GM23338 (cell line): ENCODE data around the gene JAG2. TPM values are rescaled to one million over a fixed set of nuclear protein-coding genes. Genes with fewer than 3 reads are reported as not detected.

Experiments
- ATAC-seq: fragments of 200-7000 bp; cut with Tn5 transposase; 3 replicates; pipeline ENCODE4 v1.9.1; 2020
- DNase-seq: peaks from one replicate; pipeline ENCODE4 v3.0.0-alpha.2; 2015; ENCODE audit warnings: low spot score
- H2AFZ ChIP-seq: fragments of 200-600 bp; sonication (generic); 2 replicates; pipeline ENCODE4 v1.8.0; 2016; ENCODE audit warnings: antibody characterized with exemption, mild to moderate bottlenecking, moderate library complexity
- H3F3A ChIP-seq: fragments of 200-600 bp; sonication (generic); replicated peaks from 2 replicates; pipeline ENCODE4 v1.8.0; 2017; ENCODE audit warnings: antibody characterized with exemption, mixed run types, low read depth
- H3K27ac ChIP-seq: fragments of 200-600 bp; sonication (generic); 2 replicates; pipeline ENCODE4 v1.6.1; 2016; ENCODE audit warnings: low read depth
- H3K27me3 ChIP-seq: fragments of 200-600 bp; sonication (generic); 2 replicates; pipeline ENCODE4 v1.8.0; 2016; ENCODE audit warnings: mild to moderate bottlenecking, mixed run types, moderate library complexity; ENCODE audit not compliant: insufficient read depth
- H3K36me3 ChIP-seq: fragments of 200-600 bp; sonication (generic); 2 replicates; pipeline ENCODE4 v1.8.0; 2016; ENCODE audit warnings: mild to moderate bottlenecking; ENCODE audit not compliant: insufficient read depth
- H3K4me1 ChIP-seq: fragments of 200-600 bp; sonication (generic); 2 replicates; pipeline ENCODE4 v1.8.0; 2016; ENCODE audit warnings: mild to moderate bottlenecking, moderate library complexity; ENCODE audit not compliant: insufficient read depth
- H3K4me2 ChIP-seq: fragments of 200-600 bp; sonication (generic); 2 replicates; pipeline ENCODE4 v1.7.1; 2017; ENCODE audit warnings: mixed run types
- H3K4me3 ChIP-seq: fragments of 200-600 bp; sonication (generic); 2 replicates; pipeline ENCODE4 v1.6.1; 2016; ENCODE audit warnings: mixed run types
- H3K79me2 ChIP-seq: fragments of 200-600 bp; sonication (generic); replicated peaks from 2 replicates; pipeline ENCODE4 v1.8.0; 2017; ENCODE audit warnings: mild to moderate bottlenecking; ENCODE audit not compliant: insufficient read depth
- H3K9me2 ChIP-seq: fragments of 200-600 bp; sonication (generic); 2 replicates; pipeline ENCODE4 v1.8.0; 2017; ENCODE audit not compliant: insufficient read depth
- H4K20me1 ChIP-seq: fragments of 200-600 bp; sonication (generic); replicated peaks from 2 replicates; pipeline ENCODE4 v1.8.0; 2017; ENCODE audit warnings: mild to moderate bottlenecking; ENCODE audit not compliant: insufficient read depth
- H3K27ac Mint-ChIP-seq: 2 replicates; pipeline ENCODE4 v1.8.0; 2020; ENCODE audit warnings: inconsistent platforms, mild to moderate bottlenecking, moderate library complexity, mixed read lengths
- H3K27me3 Mint-ChIP-seq: 3 replicates; pipeline ENCODE4 v1.8.0; 2022; ENCODE audit warnings: low read depth, mild to moderate bottlenecking, moderate library complexity, mixed read lengths, inconsistent platforms; ENCODE audit not compliant: insufficient read depth, poor library complexity
- H3K36me3 Mint-ChIP-seq: 3 replicates; pipeline ENCODE4 v1.8.0; 2021; ENCODE audit warnings: low read depth, mild to moderate bottlenecking, inconsistent platforms, moderate library complexity, mixed read lengths
- H3K4me1 Mint-ChIP-seq: 3 replicates; pipeline ENCODE4 v1.8.0; 2020; ENCODE audit warnings: mild to moderate bottlenecking, inconsistent platforms, mixed read lengths
- H3K4me3 Mint-ChIP-seq: 3 replicates; pipeline ENCODE4 v1.8.0; 2021; ENCODE audit warnings: moderate library complexity, mild to moderate bottlenecking, inconsistent platforms, mixed read lengths
- H3K9me3 Mint-ChIP-seq: 3 replicates; pipeline ENCODE4 v1.8.0; 2020; ENCODE audit warnings: moderate library complexity, mild to moderate bottlenecking, inconsistent platforms, mixed read lengths
- CTCF ChIP-seq, 2 experiments: fragments of 200-600 bp in 1 of 2; sonication (generic) in 1 of 2; conservative IDR thresholded peaks; 2 replicates each; pipeline versions ENCODE4 v1.5.1 to v1.6.1; 2016 to 2017; ENCODE audit warnings: antibody characterized with exemption in 2 of 2, low read depth in 2 of 2, mild to moderate bottlenecking in 2 of 2, moderate library complexity in 1 of 2
- EZH2 ChIP-seq: fragments of 200-600 bp; sonication (generic); IDR thresholded peaks from one replicate; pipeline ENCODE4 v1.8.0; 2017; ENCODE audit warnings: antibody characterized with exemption, mild to moderate bottlenecking, low read depth; ENCODE audit not compliant: unreplicated experiment
- EZH2phosphoT487 ChIP-seq: fragments of 200-600 bp; sonication (generic); IDR thresholded peaks from one replicate; pipeline ENCODE4 v1.8.1; 2018; ENCODE audit warnings: antibody characterized with exemption; ENCODE audit not compliant: unreplicated experiment
- JUNB ChIP-seq: IDR thresholded peaks from one replicate; pipeline ENCODE4 v1.6.1; 2016; ENCODE audit warnings: antibody characterized with exemption; ENCODE audit not compliant: unreplicated experiment
- NANOG ChIP-seq: IDR thresholded peaks from 2 replicates; pipeline ENCODE4 v1.6.1; 2016; ENCODE audit warnings: antibody characterized with exemption, borderline replicate concordance
- POLR2AphosphoS5 ChIP-seq: IDR thresholded peaks from 2 replicates; pipeline ENCODE4 v1.6.1; 2016; ENCODE audit warnings: antibody characterized with exemption, low read depth
- ZNF331 ChIP-seq: fragments of 250-450 bp; sonication (Bioruptor Pico); IDR thresholded peaks from 2 replicates; pipeline ENCODE4 v1.5.0; 2020; ENCODE audit warnings: low read depth, mild to moderate bottlenecking, moderate library complexity
- polyA plus RNA-seq: library from polyadenylated mRNA; unstranded; fragments of >200 nt; fragmentation: Nextera tagmentation; extraction: Ambion mirVana; gene quantifications from 2 replicates; pipeline ENCODE4 v1.2.1, GENCODE V29; 2016
- total RNA-seq: library from RNA; depleted of rRNA; stranded (reverse); fragments of >200 nt; shearing (Covaris generic); gene quantifications from 2 replicates; pipeline ENCODE4 v1.2.3, GENCODE V29; 2014
- TF ChIP-seq, protein P1 (sequence below): fragments of 250-450 bp; sonication (Bioruptor Pico); IDR thresholded peaks from 2 replicates; pipeline ENCODE4 v1.5.0; 2020; ENCODE audit warnings: mild to moderate bottlenecking, moderate library complexity
- TF ChIP-seq, protein P2 (sequence below): IDR thresholded peaks from one replicate; pipeline ENCODE4 v1.6.1; 2018; ENCODE audit warnings: antibody characterized with exemption; ENCODE audit not compliant: unreplicated experiment

Gene JAG2
- total and polyA plus RNA-seq, 2 experiments from 2014 or later = 1.9 to 10.3 TPM

GRCh38 chr14:105184461-105184860 lies 15.9 kb upstream of the JAG2 start:
- Mint-ChIP-seq H3K27me3 (peaks cover 26% of the 10 kb centered on the region), H3K4me3 (no peak overlapping the region)
- H3K79me2 ChIP-seq = no peaks in the 10 kb centered on the region

GRCh38 chr14:105182296-105183020 lies 13.9 kb upstream of the JAG2 start:
- Histone ChIP-seq H3K4me1 (no peaks in the 10 kb centered on the region; the same call in 1 of the 2 replicates), H3K4me2 (no peak overlapping the region), H3K27me3 (peaks cover 13% of the 10 kb centered on the region; the same call in 1 of the 2 replicates), H3F3A (no peaks in the 10 kb centered on the region), H3K4me3 (no peak overlapping the region), H2AFZ (no peak overlapping the region), H3K79me2 (no peaks in the 10 kb centered on the region), H3K27ac (no peak overlapping the region), H3K9me2 (no peaks in the 10 kb centered on the region), H4K20me1 (no peaks in the 10 kb centered on the region), H3K36me3 (no peaks in the 10 kb centered on the region)
- peak overlapping the region; percentile 55 for H3K4me3 Mint-ChIP-seq
- peaks cover 3% of the 10 kb centered on the region; the same call in 1 of the 3 replicates for H3K4me1 Mint-ChIP-seq
- H3K27me3 Mint-ChIP-seq = peaks cover 24% of the 10 kb centered on the region
- H3K9me3 Mint-ChIP-seq = no peaks in the 10 kb centered on the region; the same call in 2 of the 3 replicates
- no peaks in the 10 kb centered on the region for H3K36me3 Mint-ChIP-seq
- DNase-seq (no peak), ATAC-seq (no peak)
- no peak overlapping the region for H3K27ac Mint-ChIP-seq
- TF ChIP-seq NANOG (no peak), CTCF (conservative IDR thresholded peaks at IDR 0.05; ENCODE audit: low read depth in 2 of 2) (no peak), POLR2AphosphoS5 (no peak)
- TF ChIP-seq, protein P1, sequence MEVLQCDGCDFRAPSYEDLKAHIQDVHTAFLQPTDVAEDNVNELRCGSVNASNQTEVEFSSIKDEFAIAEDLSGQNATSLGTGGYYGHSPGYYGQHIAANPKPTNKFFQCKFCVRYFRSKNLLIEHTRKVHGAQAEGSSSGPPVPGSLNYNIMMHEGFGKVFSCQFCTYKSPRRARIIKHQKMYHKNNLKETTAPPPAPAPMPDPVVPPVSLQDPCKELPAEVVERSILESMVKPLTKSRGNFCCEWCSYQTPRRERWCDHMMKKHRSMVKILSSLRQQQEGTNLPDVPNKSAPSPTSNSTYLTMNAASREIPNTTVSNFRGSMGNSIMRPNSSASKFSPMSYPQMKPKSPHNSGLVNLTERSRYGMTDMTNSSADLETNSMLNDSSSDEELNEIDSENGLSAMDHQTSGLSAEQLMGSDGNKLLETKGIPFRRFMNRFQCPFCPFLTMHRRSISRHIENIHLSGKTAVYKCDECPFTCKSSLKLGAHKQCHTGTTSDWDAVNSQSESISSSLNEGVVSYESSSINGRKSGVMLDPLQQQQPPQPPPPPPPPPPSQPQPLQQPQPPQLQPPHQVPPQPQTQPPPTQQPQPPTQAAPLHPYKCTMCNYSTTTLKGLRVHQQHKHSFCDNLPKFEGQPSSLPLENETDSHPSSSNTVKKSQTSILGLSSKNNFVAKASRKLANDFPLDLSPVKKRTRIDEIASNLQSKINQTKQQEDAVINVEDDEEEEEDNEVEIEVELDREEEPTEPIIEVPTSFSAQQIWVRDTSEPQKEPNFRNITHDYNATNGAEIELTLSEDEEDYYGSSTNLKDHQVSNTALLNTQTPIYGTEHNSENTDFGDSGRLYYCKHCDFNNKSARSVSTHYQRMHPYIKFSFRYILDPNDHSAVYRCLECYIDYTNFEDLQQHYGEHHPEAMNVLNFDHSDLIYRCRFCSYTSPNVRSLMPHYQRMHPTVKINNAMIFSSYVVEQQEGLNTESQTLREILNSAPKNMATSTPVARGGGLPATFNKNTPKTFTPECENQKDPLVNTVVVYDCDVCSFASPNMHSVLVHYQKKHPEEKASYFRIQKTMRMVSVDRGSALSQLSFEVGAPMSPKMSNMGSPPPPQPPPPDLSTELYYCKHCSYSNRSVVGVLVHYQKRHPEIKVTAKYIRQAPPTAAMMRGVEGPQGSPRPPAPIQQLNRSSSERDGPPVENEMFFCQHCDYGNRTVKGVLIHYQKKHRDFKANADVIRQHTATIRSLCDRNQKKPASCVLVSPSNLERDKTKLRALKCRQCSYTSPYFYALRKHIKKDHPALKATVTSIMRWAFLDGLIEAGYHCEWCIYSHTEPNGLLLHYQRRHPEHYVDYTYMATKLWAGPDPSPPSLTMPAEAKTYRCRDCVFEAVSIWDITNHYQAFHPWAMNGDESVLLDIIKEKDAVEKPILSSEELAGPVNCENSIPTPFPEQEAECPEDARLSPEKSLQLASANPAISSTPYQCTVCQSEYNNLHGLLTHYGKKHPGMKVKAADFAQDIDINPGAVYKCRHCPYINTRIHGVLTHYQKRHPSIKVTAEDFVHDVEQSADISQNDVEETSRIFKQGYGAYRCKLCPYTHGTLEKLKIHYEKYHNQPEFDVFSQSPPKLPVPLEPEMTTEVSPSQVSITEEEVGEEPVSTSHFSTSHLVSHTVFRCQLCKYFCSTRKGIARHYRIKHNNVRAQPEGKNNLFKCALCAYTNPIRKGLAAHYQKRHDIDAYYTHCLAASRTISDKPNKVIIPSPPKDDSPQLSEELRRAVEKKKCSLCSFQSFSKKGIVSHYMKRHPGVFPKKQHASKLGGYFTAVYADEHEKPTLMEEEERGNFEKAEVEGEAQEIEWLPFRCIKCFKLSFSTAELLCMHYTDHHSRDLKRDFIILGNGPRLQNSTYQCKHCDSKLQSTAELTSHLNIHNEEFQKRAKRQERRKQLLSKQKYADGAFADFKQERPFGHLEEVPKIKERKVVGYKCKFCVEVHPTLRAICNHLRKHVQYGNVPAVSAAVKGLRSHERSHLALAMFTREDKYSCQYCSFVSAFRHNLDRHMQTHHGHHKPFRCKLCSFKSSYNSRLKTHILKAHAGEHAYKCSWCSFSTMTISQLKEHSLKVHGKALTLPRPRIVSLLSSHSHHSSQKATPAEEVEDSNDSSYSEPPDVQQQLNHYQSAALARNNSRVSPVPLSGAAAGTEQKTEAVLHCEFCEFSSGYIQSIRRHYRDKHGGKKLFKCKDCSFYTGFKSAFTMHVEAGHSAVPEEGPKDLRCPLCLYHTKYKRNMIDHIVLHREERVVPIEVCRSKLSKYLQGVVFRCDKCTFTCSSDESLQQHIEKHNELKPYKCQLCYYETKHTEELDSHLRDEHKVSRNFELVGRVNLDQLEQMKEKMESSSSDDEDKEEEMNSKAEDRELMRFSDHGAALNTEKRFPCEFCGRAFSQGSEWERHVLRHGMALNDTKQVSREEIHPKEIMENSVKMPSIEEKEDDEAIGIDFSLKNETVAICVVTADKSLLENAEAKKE (CRISPR knock-in tag) = no peak

More at GRCh38 chr14:105184461-105184860, 15.9 kb upstream of the JAG2 start:
- Mint-ChIP-seq H3K36me3 (no peaks in the 10 kb centered on the region), H3K4me1 (peaks cover 9% of the 10 kb centered on the region), H3K9me3 (peaks cover 10% of the 10 kb centered on the region), H3K27ac (no peak overlapping the region)
- DNase-seq (no peak), ATAC-seq (0 out of 3 replicates have a peak, but pooled peaks have one; percentile 4)
- Histone ChIP-seq H3F3A (no peaks in the 10 kb centered on the region), H3K36me3 (no peaks in the 10 kb centered on the region), H3K9me2 (no peaks in the 10 kb centered on the region), H3K4me1 (no peaks in the 10 kb centered on the region; the same call in 1 of the 2 replicates), H3K27ac (no peak overlapping the region), H3K27me3 (peaks cover 13% of the 10 kb centered on the region; the same call in 1 of the 2 replicates), H4K20me1 (no peaks in the 10 kb centered on the region), H3K4me2 (no peak overlapping the region), H2AFZ (no peak overlapping the region), H3K4me3 (no peak overlapping the region)
- TF ChIP-seq ZNF331 (CRISPR knock-in tag) = no peak
- no peak for TF ChIP-seq JUNB
- no peak for TF ChIP-seq NANOG
- no peak for TF ChIP-seq EZH2
- TF ChIP-seq EZH2phosphoT487 = no peak
- TF ChIP-seq, protein P2, sequence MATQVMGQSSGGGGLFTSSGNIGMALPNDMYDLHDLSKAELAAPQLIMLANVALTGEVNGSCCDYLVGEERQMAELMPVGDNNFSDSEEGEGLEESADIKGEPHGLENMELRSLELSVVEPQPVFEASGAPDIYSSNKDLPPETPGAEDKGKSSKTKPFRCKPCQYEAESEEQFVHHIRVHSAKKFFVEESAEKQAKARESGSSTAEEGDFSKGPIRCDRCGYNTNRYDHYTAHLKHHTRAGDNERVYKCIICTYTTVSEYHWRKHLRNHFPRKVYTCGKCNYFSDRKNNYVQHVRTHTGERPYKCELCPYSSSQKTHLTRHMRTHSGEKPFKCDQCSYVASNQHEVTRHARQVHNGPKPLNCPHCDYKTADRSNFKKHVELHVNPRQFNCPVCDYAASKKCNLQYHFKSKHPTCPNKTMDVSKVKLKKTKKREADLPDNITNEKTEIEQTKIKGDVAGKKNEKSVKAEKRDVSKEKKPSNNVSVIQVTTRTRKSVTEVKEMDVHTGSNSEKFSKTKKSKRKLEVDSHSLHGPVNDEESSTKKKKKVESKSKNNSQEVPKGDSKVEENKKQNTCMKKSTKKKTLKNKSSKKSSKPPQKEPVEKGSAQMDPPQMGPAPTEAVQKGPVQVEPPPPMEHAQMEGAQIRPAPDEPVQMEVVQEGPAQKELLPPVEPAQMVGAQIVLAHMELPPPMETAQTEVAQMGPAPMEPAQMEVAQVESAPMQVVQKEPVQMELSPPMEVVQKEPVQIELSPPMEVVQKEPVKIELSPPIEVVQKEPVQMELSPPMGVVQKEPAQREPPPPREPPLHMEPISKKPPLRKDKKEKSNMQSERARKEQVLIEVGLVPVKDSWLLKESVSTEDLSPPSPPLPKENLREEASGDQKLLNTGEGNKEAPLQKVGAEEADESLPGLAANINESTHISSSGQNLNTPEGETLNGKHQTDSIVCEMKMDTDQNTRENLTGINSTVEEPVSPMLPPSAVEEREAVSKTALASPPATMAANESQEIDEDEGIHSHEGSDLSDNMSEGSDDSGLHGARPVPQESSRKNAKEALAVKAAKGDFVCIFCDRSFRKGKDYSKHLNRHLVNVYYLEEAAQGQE = no peak
